IMR-90 (cell line): Measurements from ENCODE around the gene CSRP1.

Experiments used
- RAD21 ChIP-seq: IDR thresholded peaks from 2 replicates; pipeline ENCODE4 v1.6.1; 2012; ENCODE audit warnings: low read length, improper control_type of control experiment
- TF ChIP-seq, protein P1 (sequence below): conservative IDR thresholded peaks from 2 replicates; pipeline ENCODE4 v1.5.1; 2012; ENCODE audit warnings: mild to moderate bottlenecking, low read depth, low read length, improper control_type of control experiment

DNA sequence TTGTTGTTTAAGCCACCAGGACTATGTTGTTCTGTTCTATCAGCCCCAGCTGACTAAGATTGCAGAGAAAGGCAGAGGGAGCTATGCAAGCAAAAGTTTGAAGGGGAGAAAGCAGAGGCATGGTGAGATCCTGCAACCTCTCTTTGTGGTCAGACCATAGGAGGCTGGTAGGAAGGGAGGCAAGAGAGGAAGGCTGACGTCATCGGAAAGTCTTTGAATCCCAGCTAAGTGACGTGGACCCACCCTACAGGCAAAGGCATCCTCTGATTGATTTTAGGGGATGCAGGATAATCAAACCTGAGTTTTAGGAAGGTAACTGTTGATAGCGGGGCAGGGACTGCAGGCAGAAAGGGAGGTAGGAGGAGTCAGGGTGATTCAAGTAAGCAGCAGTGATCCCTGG, 62.1 kb downstream of the CSRP1 start:
- TF ChIP-seq, protein P1, sequence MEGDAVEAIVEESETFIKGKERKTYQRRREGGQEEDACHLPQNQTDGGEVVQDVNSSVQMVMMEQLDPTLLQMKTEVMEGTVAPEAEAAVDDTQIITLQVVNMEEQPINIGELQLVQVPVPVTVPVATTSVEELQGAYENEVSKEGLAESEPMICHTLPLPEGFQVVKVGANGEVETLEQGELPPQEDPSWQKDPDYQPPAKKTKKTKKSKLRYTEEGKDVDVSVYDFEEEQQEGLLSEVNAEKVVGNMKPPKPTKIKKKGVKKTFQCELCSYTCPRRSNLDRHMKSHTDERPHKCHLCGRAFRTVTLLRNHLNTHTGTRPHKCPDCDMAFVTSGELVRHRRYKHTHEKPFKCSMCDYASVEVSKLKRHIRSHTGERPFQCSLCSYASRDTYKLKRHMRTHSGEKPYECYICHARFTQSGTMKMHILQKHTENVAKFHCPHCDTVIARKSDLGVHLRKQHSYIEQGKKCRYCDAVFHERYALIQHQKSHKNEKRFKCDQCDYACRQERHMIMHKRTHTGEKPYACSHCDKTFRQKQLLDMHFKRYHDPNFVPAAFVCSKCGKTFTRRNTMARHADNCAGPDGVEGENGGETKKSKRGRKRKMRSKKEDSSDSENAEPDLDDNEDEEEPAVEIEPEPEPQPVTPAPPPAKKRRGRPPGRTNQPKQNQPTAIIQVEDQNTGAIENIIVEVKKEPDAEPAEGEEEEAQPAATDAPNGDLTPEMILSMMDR, result no peak
- no peak for TF ChIP-seq RAD21
